SK-N-MC (cell line): ENCODE results near the gene RPL38.

ENCODE experiments used
- DNase-seq: peaks from one replicate; pipeline ENCODE4 v3.0.0-alpha.2; 2011; ENCODE audit warnings: low read depth, low spot score
- H3K27ac ChIP-seq: fragments of 200-600 bp; sonication (generic); 2 replicates; pipeline ENCODE4 v1.5.1; 2016; ENCODE audit warnings: mixed run types
- H3K36me3 ChIP-seq: fragments of 200-600 bp; sonication (generic); 2 replicates; pipeline ENCODE4 v1.6.1; 2017; ENCODE audit warnings: antibody characterized with exemption, low read length, mixed read lengths; ENCODE audit not compliant: insufficient read depth
- H3K4me3 ChIP-seq: fragments of 200-600 bp; sonication (generic); 2 replicates; pipeline ENCODE4 v1.5.1; 2016
- H3K9ac ChIP-seq: fragments of 200-600 bp; sonication (generic); 2 replicates; pipeline ENCODE4 v1.8.0; 2017; ENCODE audit warnings: mixed run types, mixed read lengths; ENCODE audit not compliant: insufficient read length
- H3K9me3 ChIP-seq: fragments of 200-600 bp; sonication (generic); 2 replicates; pipeline ENCODE4 v1.6.1; 2017; ENCODE audit warnings: low read depth, mild to moderate bottlenecking, antibody characterized with exemption, low read length, moderate library complexity, mixed read lengths
- EZH2 ChIP-seq: fragments of 200-600 bp; sonication (generic); IDR thresholded peaks from one replicate; pipeline ENCODE4 v1.6.1; 2017; ENCODE audit warnings: antibody characterized with exemption
- FOXP2 ChIP-seq: optimal IDR thresholded peaks from 2 replicates; pipeline ENCODE3; 2011; ENCODE audit warnings: mild to moderate bottlenecking, moderate library complexity; ENCODE audit not compliant: insufficient read depth; ENCODE audit errors: extremely low read length, control extremely low read depth
- POLR2AphosphoS5 ChIP-seq: IDR thresholded peaks from 2 replicates; pipeline ENCODE4 v1.6.1; 2012; ENCODE audit warnings: mild to moderate bottlenecking, low read depth, low read length, borderline replicate concordance

Gene RPL38

GRCh38 chr17:74223901-74224300 is 20.4 kb downstream of the RPL38 start:
- Histone ChIP-seq H3K9ac (no peak overlapping the region), H3K4me3 (no peak overlapping the region), H3K36me3 (no peaks in the 10 kb centered on the region), H3K27ac (no peak overlapping the region), H3K9me3 (no peaks in the 10 kb centered on the region)
- no peak for DNase-seq
- TF ChIP-seq FOXP2 (no peak), POLR2AphosphoS5 (no peak), EZH2 (no peak)

DNA sequence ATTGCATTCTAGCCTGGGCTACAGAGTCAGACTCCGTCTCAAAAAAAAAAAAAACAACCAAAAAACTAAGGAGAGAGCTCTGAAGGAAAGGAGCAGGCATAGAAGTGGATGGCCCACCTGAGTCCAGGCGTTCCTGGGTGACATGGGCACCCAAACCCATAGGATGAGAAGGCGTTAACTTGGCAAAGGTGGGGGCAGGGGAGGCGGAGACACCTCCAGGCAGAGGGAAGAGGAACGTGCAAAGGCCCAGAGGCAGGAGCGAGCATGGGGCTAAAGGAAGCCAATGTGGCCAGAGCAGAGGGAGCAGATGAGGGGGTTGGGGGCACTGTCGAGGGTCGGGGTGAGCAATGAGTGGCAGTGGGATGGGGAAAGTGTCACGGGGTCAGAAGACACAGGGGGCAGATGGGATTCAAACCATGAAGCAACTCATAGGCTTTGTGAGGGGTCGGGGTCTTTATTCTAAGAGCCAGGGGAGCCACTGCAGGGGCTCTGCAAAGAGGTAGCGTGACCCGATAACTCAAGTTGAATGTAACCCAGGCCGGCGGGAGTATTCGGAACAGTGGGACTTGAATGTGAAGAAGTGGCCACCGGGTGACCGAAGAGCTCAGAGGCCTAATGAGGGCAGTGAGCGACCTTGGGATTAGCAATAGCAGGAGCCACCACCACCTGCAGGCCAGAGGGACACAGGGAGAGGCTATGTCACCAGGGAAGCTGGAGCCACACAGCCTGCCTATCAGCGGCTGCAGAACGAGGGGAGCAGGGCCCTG is 21.7 kb downstream of the RPL38 start:
- no peak for TF ChIP-seq POLR2AphosphoS5
- TF ChIP-seq EZH2, result no peak
- no peak for TF ChIP-seq FOXP2
- no peak for DNase-seq
- no peak overlapping the region for H3K4me3 ChIP-seq
- no peak overlapping the region for H3K27ac ChIP-seq
- H3K9me3 ChIP-seq, result no peaks in the 10 kb centered on the region
- H3K36me3 ChIP-seq, result no peaks in the 10 kb centered on the region
- no peak overlapping the region for H3K9ac ChIP-seq

DNA sequence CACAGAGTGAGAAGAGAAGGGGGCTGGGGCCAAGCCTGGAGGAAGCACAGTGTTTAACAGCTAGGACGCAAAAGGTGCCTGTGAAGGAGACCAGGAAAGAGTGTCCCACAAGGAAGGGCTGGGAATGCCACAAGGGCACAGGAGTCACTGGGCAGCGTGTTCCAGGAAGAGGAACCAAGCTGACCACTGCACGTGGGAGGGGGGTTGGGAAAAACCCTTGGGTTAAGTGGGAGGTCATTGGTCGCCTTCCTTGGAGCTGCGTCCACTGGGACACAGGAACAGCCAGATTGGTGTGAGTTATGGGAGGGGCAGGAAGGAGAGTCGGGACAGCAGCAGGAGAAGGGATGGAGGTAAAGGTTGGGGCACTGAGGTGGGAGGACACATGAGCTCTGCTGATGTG is 22.8 kb downstream of the RPL38 start:
- Histone ChIP-seq H3K9me3 (no peaks in the 10 kb centered on the region), H3K36me3 (no peaks in the 10 kb centered on the region), H3K9ac (no peak overlapping the region), H3K4me3 (no peak overlapping the region), H3K27ac (no peak overlapping the region)
- DNase-seq, result no peak
- TF ChIP-seq FOXP2, result no peak
- TF ChIP-seq EZH2, result no peak
- no peak for TF ChIP-seq POLR2AphosphoS5

DNA sequence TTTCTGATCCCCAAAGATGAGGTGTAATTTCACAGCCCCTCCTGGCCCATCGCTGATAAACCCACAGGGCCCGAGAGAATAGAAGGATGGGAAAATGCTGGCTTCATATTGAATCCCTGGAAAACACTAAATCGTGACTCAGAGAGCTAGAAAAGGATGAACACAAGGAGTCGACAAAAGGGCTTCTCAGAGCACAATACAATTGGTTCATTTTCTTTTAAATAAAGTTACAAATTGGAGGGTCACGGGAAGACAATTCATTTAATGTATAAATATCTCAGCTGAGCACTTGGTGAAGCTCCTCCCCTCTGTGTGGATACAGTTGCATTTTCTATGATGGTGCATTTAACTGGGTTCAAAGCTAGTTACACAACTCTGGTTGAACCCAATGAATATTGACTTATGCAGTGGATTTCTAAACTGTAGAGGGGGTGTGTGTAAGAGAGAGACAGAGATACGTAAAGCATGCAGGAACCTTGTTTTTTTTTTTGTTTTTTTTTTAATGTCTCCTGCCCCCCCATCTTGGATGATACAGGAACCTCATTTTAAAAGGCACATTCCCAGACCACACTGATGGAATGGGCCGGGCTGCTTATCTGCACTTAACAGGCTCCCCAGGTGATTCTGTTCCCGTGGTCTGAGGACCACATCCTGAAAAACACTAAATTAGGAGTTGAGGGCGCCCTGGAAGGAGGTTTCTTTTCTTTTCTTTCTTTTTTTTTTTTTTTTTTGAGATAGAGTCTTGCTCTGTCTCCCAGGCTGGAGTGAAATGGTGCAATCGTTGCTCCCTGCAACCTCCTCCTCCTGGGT is 24.0 kb downstream of the RPL38 start:
- Histone ChIP-seq H3K27ac (no peak overlapping the region), H3K9me3 (no peaks in the 10 kb centered on the region), H3K4me3 (no peak overlapping the region), H3K36me3 (no peaks in the 10 kb centered on the region), H3K9ac (no peak overlapping the region)
- TF ChIP-seq EZH2 (no peak), POLR2AphosphoS5 (no peak), FOXP2 (no peak)
- no peak for DNase-seq

DNA sequence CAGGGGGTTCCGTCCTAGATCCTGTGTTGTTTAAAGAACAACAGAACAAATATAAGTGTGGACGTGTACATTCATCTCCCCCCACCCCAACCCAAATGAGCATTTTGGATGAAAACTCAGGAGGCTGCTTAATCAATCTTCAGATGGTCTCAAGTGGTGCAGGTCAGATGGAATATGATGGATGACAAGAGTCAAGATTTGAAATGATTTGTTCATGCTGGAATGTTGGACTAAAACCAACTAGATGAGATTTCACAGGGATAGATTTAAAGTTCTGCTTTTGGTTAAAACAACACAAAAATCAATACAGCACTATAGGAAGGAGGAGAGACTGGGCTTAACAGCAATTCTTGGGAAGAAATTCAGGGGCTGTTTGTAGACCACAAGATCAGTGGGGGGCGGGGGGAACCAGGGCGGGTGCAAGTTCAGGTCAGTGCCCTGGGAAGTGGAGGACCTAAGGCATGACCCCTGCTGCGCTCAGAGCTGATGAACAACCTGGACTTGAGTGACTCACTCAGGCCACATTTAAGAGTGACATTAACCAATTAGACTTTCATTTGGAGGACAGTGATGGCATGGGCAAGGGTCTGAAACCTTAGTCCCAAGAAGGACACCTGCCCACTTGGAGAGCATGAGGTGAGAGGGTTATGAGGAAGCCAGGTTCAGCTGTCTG is 25.0 kb downstream of the RPL38 start:
- Histone ChIP-seq H3K4me3 (no peak overlapping the region), H3K9me3 (no peaks in the 10 kb centered on the region), H3K27ac (no peak overlapping the region), H3K9ac (no peak overlapping the region), H3K36me3 (no peaks in the 10 kb centered on the region)
- no peak for TF ChIP-seq FOXP2
- no peak for TF ChIP-seq EZH2
- TF ChIP-seq POLR2AphosphoS5, result no peak
- no peak for DNase-seq

- Histone ChIP-seq H3K4me3 (no peak overlapping the region), H3K27ac (no peak overlapping the region), H3K9me3 (no peaks in the 10 kb centered on the region), H3K36me3 (no peaks in the 10 kb centered on the region), H3K9ac (no peak overlapping the region)
- DNase-seq, result no peak
- TF ChIP-seq FOXP2 (no peak), POLR2AphosphoS5 (no peak), EZH2 (no peak)
These were observed 27.4 kb downstream of the RPL38 start for GRCh38 chr17:74230896-74231295.

- H3K36me3 ChIP-seq, result no peaks in the 10 kb centered on the region
- no peak overlapping the region for H3K27ac ChIP-seq
- no peak for DNase-seq
- no peaks in the 10 kb centered on the region for H3K9me3 ChIP-seq
- H3K9ac ChIP-seq, result no peak overlapping the region
- H3K4me3 ChIP-seq, result no peak overlapping the region
- TF ChIP-seq POLR2AphosphoS5, result no peak
- no peak for TF ChIP-seq EZH2
- no peak for TF ChIP-seq FOXP2
These were observed 28.7 kb downstream of the RPL38 start for GRCh38 chr17:74231928-74232907.
